Osteocyte (in vitro differentiated cells): Measurements from ENCODE around the gene GRM2. TPM values are rescaled to one million over a fixed set of nuclear protein-coding genes. Genes with fewer than 3 reads are reported as not detected.
A peak's percentile ranks its signal among the peaks of the same experiment; 100 is the strongest.

Source experiments
- DNase-seq: peaks from one replicate; pipeline ENCODE4 v3.0.0; 2021; ENCODE audit warnings: mixed read lengths; ENCODE audit not compliant: unreplicated experiment; ENCODE audit errors: extremely low spot score
- H3K27ac Mint-ChIP-seq: one replicate; pipeline ENCODE4 v1.8.0; 2021; ENCODE audit warnings: mild to moderate bottlenecking, mixed read lengths; ENCODE audit not compliant: unreplicated experiment
- H3K27me3 Mint-ChIP-seq: one replicate; pipeline ENCODE4 v1.8.0; 2021; ENCODE audit warnings: mixed read lengths; ENCODE audit not compliant: unreplicated experiment
- H3K36me3 Mint-ChIP-seq: one replicate; pipeline ENCODE4 v1.8.0; 2021; ENCODE audit warnings: mixed read lengths; ENCODE audit not compliant: unreplicated experiment
- H3K4me1 Mint-ChIP-seq: one replicate; pipeline ENCODE4 v1.8.0; 2021; ENCODE audit warnings: mixed read lengths; ENCODE audit not compliant: unreplicated experiment
- H3K4me3 Mint-ChIP-seq: one replicate; pipeline ENCODE4 v1.8.0; 2021; ENCODE audit warnings: mild to moderate bottlenecking, moderate library complexity, mixed read lengths; ENCODE audit not compliant: unreplicated experiment
- H3K9me3 Mint-ChIP-seq: one replicate; pipeline ENCODE4 v1.8.0; 2021; ENCODE audit warnings: mixed read lengths; ENCODE audit not compliant: unreplicated experiment
- total RNA-seq: library from RNA; stranded (reverse); gene quantifications from 2 replicates; pipeline ENCODE4 v1.2.1, GENCODE V29; 2021
- TF ChIP-seq, protein P1 (sequence below): fragments of 200-600 bp; sonication (generic); IDR thresholded peaks from 2 replicates; pipeline ENCODE4 v1.5.0; 2021; ENCODE audit warnings: antibody characterized with exemption, mild to moderate bottlenecking, moderate library complexity

The GRM2 gene
- total RNA-seq, 1 donor from 2014 or later, result 0.32 TPM

GRCh38 chr3:51716805-51717204 lies 9.9 kb downstream of the GRM2 start:
- H3K4me1 Mint-ChIP-seq, result no peaks in the 10 kb centered on the region
- no peaks in the 10 kb centered on the region for H3K36me3 Mint-ChIP-seq
- H3K9me3 Mint-ChIP-seq, result no peaks in the 10 kb centered on the region
- no peak for DNase-seq
- no peak overlapping the region for H3K4me3 Mint-ChIP-seq
- TF ChIP-seq, protein P1, sequence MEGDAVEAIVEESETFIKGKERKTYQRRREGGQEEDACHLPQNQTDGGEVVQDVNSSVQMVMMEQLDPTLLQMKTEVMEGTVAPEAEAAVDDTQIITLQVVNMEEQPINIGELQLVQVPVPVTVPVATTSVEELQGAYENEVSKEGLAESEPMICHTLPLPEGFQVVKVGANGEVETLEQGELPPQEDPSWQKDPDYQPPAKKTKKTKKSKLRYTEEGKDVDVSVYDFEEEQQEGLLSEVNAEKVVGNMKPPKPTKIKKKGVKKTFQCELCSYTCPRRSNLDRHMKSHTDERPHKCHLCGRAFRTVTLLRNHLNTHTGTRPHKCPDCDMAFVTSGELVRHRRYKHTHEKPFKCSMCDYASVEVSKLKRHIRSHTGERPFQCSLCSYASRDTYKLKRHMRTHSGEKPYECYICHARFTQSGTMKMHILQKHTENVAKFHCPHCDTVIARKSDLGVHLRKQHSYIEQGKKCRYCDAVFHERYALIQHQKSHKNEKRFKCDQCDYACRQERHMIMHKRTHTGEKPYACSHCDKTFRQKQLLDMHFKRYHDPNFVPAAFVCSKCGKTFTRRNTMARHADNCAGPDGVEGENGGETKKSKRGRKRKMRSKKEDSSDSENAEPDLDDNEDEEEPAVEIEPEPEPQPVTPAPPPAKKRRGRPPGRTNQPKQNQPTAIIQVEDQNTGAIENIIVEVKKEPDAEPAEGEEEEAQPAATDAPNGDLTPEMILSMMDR, result no peak
- H3K27ac Mint-ChIP-seq, result no peak overlapping the region
- H3K27me3 Mint-ChIP-seq, result peaks cover 2% of the 10 kb centered on the region

DNA sequence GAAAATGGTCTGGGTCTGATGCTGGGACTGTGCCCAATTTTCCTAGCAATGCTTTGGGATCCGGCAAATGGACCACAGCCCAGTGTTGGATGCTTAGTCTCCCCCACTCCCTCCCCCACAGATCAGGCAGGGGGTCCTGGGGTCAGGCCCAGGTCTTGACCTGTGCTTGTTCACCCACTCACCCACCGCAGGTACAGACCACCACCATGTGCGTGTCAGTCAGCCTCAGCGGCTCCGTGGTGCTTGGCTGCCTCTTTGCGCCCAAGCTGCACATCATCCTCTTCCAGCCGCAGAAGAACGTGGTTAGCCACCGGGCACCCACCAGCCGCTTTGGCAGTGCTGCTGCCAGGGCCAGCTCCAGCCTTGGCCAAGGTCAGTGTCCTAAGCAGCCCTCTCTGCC lies 10.6 kb downstream of the GRM2 start:
- Mint-ChIP-seq H3K9me3 (no peaks in the 10 kb centered on the region), H3K27me3 (peaks cover 2% of the 10 kb centered on the region), H3K27ac (no peak overlapping the region), H3K4me1 (no peaks in the 10 kb centered on the region), H3K4me3 (no peak overlapping the region), H3K36me3 (no peaks in the 10 kb centered on the region)
- TF ChIP-seq, protein P1, result no peak
- peak; percentile 77 for DNase-seq

GRCh38 chr3:51717947-51718346 lies 11.1 kb downstream of the GRM2 start:
- H3K27ac Mint-ChIP-seq, result no peak overlapping the region
- H3K36me3 Mint-ChIP-seq, result no peaks in the 10 kb centered on the region
- H3K4me3 Mint-ChIP-seq, result no peak overlapping the region
- no peaks in the 10 kb centered on the region for H3K4me1 Mint-ChIP-seq
- no peaks in the 10 kb centered on the region for H3K9me3 Mint-ChIP-seq
- H3K27me3 Mint-ChIP-seq, result peaks cover 2% of the 10 kb centered on the region
- TF ChIP-seq, protein P1, result no peak
- DNase-seq, result no peak

DNA sequence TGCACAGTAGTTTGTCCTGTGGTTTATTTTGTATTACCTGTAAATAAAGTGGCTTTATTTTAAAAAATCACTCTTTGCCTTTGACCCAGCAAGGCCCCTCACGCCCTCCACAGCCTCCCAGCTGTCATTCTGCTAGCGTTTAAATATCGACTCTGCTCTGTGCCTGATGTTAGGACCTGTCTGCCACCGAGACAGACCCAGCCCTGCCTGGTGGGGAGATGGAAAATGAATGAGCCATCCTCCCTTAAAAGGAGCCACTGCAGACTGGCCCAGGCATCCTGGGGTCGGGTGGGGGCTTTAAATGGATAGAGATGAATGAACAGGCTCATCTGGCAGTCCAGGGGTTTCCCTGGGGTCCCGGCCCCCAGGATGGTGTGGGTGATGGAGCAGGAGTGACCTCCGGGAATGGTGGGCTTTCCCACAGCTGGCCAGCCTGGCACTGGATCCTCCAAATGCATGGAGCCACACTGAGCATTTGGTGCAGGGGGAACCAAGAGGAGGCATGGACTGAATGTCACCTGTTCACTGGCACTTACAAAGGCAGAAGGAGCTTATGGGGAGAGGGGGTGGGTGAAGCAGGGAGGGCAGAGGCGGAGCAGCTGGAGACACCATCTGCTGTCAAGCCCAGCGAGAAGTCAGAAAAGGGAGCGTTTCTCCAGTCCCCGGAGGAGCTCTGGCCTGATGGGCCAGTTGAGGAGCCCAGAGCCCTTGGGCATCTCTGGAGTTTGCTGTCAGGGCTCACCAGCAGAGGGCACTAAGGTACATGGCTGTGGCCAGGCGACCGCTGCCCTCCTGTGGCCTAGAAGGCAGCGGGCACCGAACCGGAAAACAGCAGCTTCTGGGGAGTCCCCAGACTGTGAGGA lies 11.9 kb downstream of the GRM2 start:
- Mint-ChIP-seq H3K9me3 (no peaks in the 10 kb centered on the region), H3K4me3 (no peak overlapping the region), H3K36me3 (no peaks in the 10 kb centered on the region), H3K27ac (no peak overlapping the region), H3K27me3 (peaks cover 2% of the 10 kb centered on the region), H3K4me1 (no peaks in the 10 kb centered on the region)
- TF ChIP-seq, protein P1, result peak; percentile 59
- peak; percentile 81 for DNase-seq

DNA sequence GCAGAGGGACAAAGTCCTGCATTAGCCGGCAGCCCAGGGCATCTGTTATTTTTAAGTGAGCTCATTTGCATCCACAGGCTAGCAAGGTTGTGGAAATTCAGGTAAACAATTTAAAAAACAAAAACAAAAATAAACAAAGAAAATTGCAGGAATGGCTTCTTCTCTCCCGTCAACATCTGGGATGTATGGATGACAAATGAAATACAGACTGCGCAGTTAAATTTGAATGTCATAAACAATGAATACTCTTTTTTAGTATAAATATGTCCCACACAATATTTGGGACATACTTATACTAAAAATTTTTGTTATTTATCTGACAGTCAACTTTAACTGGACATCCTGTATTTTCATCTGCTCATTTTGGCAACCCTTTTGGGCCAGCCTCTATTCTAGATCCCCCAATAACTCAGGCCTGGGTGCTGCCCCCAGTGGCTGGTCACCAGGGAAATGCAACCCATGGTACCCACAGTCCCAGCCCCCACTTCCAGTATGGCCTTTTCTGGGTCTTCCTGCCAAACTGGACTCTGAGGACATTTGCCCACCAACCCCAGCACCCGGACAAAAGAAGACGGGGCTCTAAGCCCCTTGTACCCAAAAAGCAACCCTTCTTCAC lies 12.7 kb downstream of the GRM2 start:
- no peaks in the 10 kb centered on the region for H3K9me3 Mint-ChIP-seq
- no peaks in the 10 kb centered on the region for H3K27me3 Mint-ChIP-seq
- H3K27ac Mint-ChIP-seq, result no peak overlapping the region
- no peak overlapping the region for H3K4me3 Mint-ChIP-seq
- DNase-seq, result no peak
- no peaks in the 10 kb centered on the region for H3K4me1 Mint-ChIP-seq
- H3K36me3 Mint-ChIP-seq, result no peaks in the 10 kb centered on the region
- TF ChIP-seq, protein P1, result no peak
